Colonic mucosa (tissue), 4 donors: ENCODE data around the gene CDKN2B. TPM values are rescaled to one million over a fixed set of nuclear protein-coding genes. Genes with fewer than 3 reads are reported as not detected.

Source experiments
- DNase-seq: peaks from one replicate; pipeline ENCODE4 v3.0.0-alpha.2; 2020
- H3K27ac ChIP-seq: fragments of 200-600 bp; one replicate; pipeline ENCODE4 v1.8.0; 2021
- H3K27me3 ChIP-seq: fragments of 200-600 bp; one replicate; pipeline ENCODE4 v1.8.0; 2021
- H3K36me3 ChIP-seq: fragments of 200-600 bp; one replicate; pipeline ENCODE4 v1.8.0; 2021
- H3K4me1 ChIP-seq: fragments of 200-600 bp; one replicate; pipeline ENCODE4 v1.8.0; 2021; ENCODE audit warnings: mild to moderate bottlenecking
- H3K4me3 ChIP-seq: fragments of 200-600 bp; one replicate; pipeline ENCODE4 v1.8.0; 2021
- H3K9ac ChIP-seq, 2 donors: one replicate each; pipeline ENCODE4 v1.7.0; 2013; ENCODE audit warnings: control low read depth in 2 of 2, low read depth in 2 of 2, low read length in 2 of 2
- H3K9me3 ChIP-seq: fragments of 200-600 bp; one replicate; pipeline ENCODE4 v1.8.0; 2021
- CTCF ChIP-seq: fragments of 200-600 bp; IDR thresholded peaks from one replicate; pipeline ENCODE4 v1.8.0; 2022; ENCODE audit warnings: antibody characterized with exemption, mild to moderate bottlenecking
- intact Hi-C: fragments of 100-400 bp; cut with DNase I; formaldehyde crosslinking; loops from one replicate; pipeline ENCODE4 v1.14.1; 2022
- total RNA-seq, 2 donors: library from RNA; stranded (reverse); fragmentation: NEBNext Ultra II Directional in 1 of 2; extraction: Animal tissue kit (Norgen Biotek cat#: 25700) in 1 of 2; gene quantifications; one replicate each; pipeline ENCODE4 v1.2.1, GENCODE V29; 2021
- donor health status: healthy.
- donor health status: DM: no; HTN: no; CAD: no.
- donor health status: DM: no; HTN: no; CAD: no.

Gene CDKN2B
- total RNA-seq, 2 donors from 2014 or later, result 57.0 to 76.6 TPM

- DNase-seq, result no peak
- peaks cover 96% of the 10 kb centered on the region for H3K27me3 ChIP-seq
- H3K27ac ChIP-seq, result no peak overlapping the region
- H3K4me3 ChIP-seq, result no peak overlapping the region
- H3K9me3 ChIP-seq, result no peaks in the 10 kb centered on the region
- H3K36me3 ChIP-seq, result no peaks in the 10 kb centered on the region
- intact Hi-C loops, result loop anchor here (5.0 kb wide), 1 partner anchor 40 kb away; the partner anchor contains the start of gene CDKN2B
- no peak for TF ChIP-seq CTCF
- H3K4me1 ChIP-seq, result no peaks in the 10 kb centered on the region
- H3K9ac ChIP-seq, result no peak overlapping the region
These were observed 41.4 kb downstream of the CDKN2B start for GRCh38 chr9:21967702-21968101.

- Histone ChIP-seq H3K36me3 (no peaks in the 10 kb centered on the region), H3K4me3 (no peak overlapping the region), H3K9ac (no peak overlapping the region), H3K27me3 (peaks cover 90% of the 10 kb centered on the region), H3K9me3 (no peaks in the 10 kb centered on the region), H3K27ac (no peak overlapping the region), H3K4me1 (no peaks in the 10 kb centered on the region)
- TF ChIP-seq CTCF, result no peak
- no peak for DNase-seq
- intact Hi-C loops, result loop anchor here (5.0 kb wide), 1 partner anchor 40 kb away; the partner anchor contains the start of gene CDKN2B
These were observed 41.9 kb downstream of the CDKN2B start for GRCh38 chr9:21967169-21967568.

- no peak overlapping the region for H3K9ac ChIP-seq
- no peaks in the 10 kb centered on the region for H3K36me3 ChIP-seq
- no peaks in the 10 kb centered on the region for H3K4me1 ChIP-seq
- H3K4me3 ChIP-seq, result no peak overlapping the region
- TF ChIP-seq CTCF, result no peak
- no peak overlapping the region for H3K27ac ChIP-seq
- DNase-seq, result no peak
- H3K9me3 ChIP-seq, result no peaks in the 10 kb centered on the region
- H3K27me3 ChIP-seq, result peaks cover 82% of the 10 kb centered on the region
- intact Hi-C loops, result loop anchor here (5.0 kb wide), 1 partner anchor 41 kb away; the partner anchor contains the start of gene CDKN2B
These were observed 42.8 kb downstream of the CDKN2B start for GRCh38 chr9:21966140-21966851.

- no peak overlapping the region for H3K27ac ChIP-seq
- peak; percentile 64 for DNase-seq
- H3K9me3 ChIP-seq, result no peaks in the 10 kb centered on the region
- H3K36me3 ChIP-seq, result no peaks in the 10 kb centered on the region
- H3K27me3 ChIP-seq, result peaks cover 73% of the 10 kb centered on the region
- peak overlapping the region; percentile 21 for H3K4me3 ChIP-seq
- TF ChIP-seq CTCF, result peak; percentile 23
- peak overlapping the region; percentile 8 to 26 for H3K9ac ChIP-seq
- H3K4me1 ChIP-seq, result no peaks in the 10 kb centered on the region
- intact Hi-C loops, result loop anchor here (5.0 kb wide), 1 partner anchor 42 kb away; the partner anchor contains the start of gene CDKN2B
These were observed 43.6 kb downstream of the CDKN2B start for GRCh38 chr9:21965401-21965951.

GRCh38 chr9:21964925-21965385 lies 44.1 kb downstream of the CDKN2B start:
- H3K9ac ChIP-seq, result peak overlapping the region in 1 of 2 donors; percentile 8
- no peak for TF ChIP-seq CTCF
- no peaks in the 10 kb centered on the region for H3K36me3 ChIP-seq
- peaks cover 68% of the 10 kb centered on the region for H3K27me3 ChIP-seq
- H3K4me3 ChIP-seq, result peak overlapping the region; percentile 21
- H3K4me1 ChIP-seq, result no peaks in the 10 kb centered on the region
- H3K27ac ChIP-seq, result no peak overlapping the region
- DNase-seq, result peak; percentile 57
- intact Hi-C loops, result loop anchor here (5.0 kb wide), 1 partner anchor 42 kb away; the partner anchor contains the start of gene CDKN2B
- no peaks in the 10 kb centered on the region for H3K9me3 ChIP-seq
